ENCODE data around the gene TSPAN11.

DNA sequence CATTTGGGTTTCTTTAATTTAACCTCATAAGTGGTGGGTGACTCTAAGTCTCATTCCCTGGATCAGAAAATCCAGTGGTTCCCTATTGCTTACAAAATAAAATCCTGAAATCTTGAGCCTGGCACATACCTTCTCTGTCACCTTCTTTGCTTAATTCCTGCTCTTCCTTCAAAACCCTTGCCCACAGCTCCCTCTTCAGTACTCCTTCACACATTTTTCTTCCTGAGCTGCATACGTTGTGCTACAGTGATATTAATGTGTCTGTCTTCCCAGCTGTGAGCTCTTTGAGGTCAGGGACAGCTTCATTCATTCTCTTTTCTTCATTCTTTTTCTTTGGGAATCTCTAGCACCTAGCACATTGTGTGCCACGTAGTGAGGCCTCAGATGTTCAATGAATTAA, 9.5 kb downstream of the TSPAN11 start:
- TF ChIP-seq, protein P1, sequence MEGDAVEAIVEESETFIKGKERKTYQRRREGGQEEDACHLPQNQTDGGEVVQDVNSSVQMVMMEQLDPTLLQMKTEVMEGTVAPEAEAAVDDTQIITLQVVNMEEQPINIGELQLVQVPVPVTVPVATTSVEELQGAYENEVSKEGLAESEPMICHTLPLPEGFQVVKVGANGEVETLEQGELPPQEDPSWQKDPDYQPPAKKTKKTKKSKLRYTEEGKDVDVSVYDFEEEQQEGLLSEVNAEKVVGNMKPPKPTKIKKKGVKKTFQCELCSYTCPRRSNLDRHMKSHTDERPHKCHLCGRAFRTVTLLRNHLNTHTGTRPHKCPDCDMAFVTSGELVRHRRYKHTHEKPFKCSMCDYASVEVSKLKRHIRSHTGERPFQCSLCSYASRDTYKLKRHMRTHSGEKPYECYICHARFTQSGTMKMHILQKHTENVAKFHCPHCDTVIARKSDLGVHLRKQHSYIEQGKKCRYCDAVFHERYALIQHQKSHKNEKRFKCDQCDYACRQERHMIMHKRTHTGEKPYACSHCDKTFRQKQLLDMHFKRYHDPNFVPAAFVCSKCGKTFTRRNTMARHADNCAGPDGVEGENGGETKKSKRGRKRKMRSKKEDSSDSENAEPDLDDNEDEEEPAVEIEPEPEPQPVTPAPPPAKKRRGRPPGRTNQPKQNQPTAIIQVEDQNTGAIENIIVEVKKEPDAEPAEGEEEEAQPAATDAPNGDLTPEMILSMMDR (IDR thresholded peaks at IDR 0.05), result no peak
- no peak for TF ChIP-seq POLR2A (IDR thresholded peaks at IDR 0.05)
- TF ChIP-seq POLR2AphosphoS5 (IDR thresholded peaks at IDR 0.05), result no peak
- TF ChIP-seq EP300 (IDR thresholded peaks at IDR 0.05), result no peak

All from suprapubic skin (tissue), 4 donors.